Calu3 (cell line): ENCODE measurements around the gene TTC39A. TPM values are rescaled to one million over a fixed set of nuclear protein-coding genes. Genes with fewer than 3 reads are reported as not detected.
A peak's percentile ranks its signal among the peaks of the same experiment; 100 is the strongest.

Experiments used
- BruUV-seq: library from RNA; stranded (reverse); fragments of 400-500 nt; replicated peaks from 2 replicates; lab custom pipeline; 2021; lab: Mats Ljungman, UMichigan
- CTCF ChIA-PET: fragments of 300-600 bp; sonication (Branson Sonifier 250); formaldehyde crosslinking; loops from one replicate; lab custom pipeline; 2022; ENCODE audit warnings: antibody characterized with exemption; lab: Charles Lee
- DNase-seq: peaks from one replicate; pipeline ENCODE4 v3.0.0; 2022
- H3K27ac Mint-ChIP-seq: one replicate; pipeline ENCODE4 v1.8.0; 2022; ENCODE audit warnings: mixed read lengths; ENCODE audit not compliant: unreplicated experiment
- H3K27me3 Mint-ChIP-seq: one replicate; pipeline ENCODE4 v1.8.0; 2022; ENCODE audit warnings: mixed read lengths; ENCODE audit not compliant: unreplicated experiment
- H3K36me3 Mint-ChIP-seq: one replicate; pipeline ENCODE4 v1.8.0; 2022; ENCODE audit warnings: mild to moderate bottlenecking, moderate library complexity, mixed read lengths; ENCODE audit not compliant: insufficient read depth, unreplicated experiment
- H3K4me1 Mint-ChIP-seq: one replicate; pipeline ENCODE4 v1.8.0; 2022; ENCODE audit warnings: mild to moderate bottlenecking, low read depth, mixed read lengths; ENCODE audit not compliant: unreplicated experiment
- H3K4me3 Mint-ChIP-seq: one replicate; pipeline ENCODE4 v1.8.0; 2022; ENCODE audit warnings: mild to moderate bottlenecking, low read depth, moderate library complexity, mixed read lengths; ENCODE audit not compliant: unreplicated experiment
- H3K9me3 Mint-ChIP-seq: one replicate; pipeline ENCODE4 v1.8.0; 2022; ENCODE audit warnings: low read depth, mixed read lengths; ENCODE audit not compliant: unreplicated experiment
- CTCF ChIP-seq: fragments of 200-600 bp; IDR thresholded peaks from one replicate; pipeline ENCODE4 v1.8.0; 2022; ENCODE audit warnings: antibody characterized with exemption; ENCODE audit not compliant: unreplicated experiment
- intact Hi-C: fragments of 100-400 bp; cut with micrococcal nuclease; formaldehyde crosslinking; loops from one replicate; pipeline ENCODE4 v1.10.0; 2022; ENCODE audit not compliant: unreplicated experiment
- total RNA-seq: library from RNA; stranded (reverse); gene quantifications from 2 replicates; pipeline ENCODE4 v1.2.3, GENCODE V29; 2022

Gene TTC39A
- total RNA-seq, 1 experiment from 2014 or later, result 18.8 TPM

DNA sequence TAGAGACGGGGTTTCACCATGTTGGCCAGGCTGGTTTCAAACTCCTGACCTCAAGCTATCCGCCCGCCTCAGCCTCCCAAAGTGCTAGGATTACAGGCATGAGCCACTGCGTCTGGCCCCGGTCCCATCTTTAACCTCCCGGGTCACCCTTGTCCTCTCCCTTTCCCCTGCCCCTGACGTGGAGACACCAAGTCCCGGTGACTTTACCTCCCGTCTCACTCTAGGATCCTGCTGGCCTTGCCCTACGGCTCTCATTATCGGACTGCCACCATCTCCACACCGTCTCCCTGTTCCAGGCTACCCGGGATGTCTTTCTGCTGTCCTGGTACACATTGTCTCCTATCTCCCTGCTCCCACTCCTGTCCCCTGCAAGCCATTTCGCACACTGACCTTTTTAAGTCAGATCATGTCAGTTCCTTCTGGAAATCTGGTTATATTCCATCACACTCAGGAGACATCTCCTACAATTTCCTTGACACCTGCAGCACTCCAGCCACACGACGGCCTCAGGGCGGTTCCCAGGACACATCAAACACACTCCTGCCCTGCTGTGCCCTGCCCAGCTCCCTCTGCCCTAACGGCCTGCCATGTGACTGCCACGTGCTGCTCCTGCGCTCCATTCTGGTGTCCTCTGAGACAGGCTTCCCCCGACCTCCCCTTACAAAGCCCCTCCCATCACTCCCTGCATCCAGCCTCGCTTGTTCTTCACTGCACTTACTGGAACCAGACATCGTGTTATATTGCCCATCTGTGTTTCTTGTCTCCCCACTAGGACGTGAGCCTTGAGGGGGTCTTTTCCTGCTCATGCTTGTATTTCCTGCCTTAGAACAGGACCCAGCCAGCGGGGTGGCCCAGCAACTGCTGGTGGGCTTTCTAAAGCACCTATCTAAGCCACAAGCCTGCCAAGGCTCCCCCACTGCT, 32.7 kb downstream of the TTC39A start:
- no peak for DNase-seq
- CTCF ChIA-PET, result interaction anchor here (0.9 to 1.7 kb wide), 6 partner anchors 8 to 106 kb away, joined by 3 to 11 read pairs (median 4); partner anchors contain the start of gene RNF11
- no peaks in the 10 kb centered on the region for H3K27me3 Mint-ChIP-seq
- peaks cover 17% of the 10 kb centered on the region for H3K4me1 Mint-ChIP-seq
- H3K9me3 Mint-ChIP-seq, result no peaks in the 10 kb centered on the region
- H3K4me3 Mint-ChIP-seq, result peak overlapping the region; percentile 35
- intact Hi-C loops, result loop anchor here (10.0 kb wide), 1 partner anchor 103 kb away; no protein-coding TSS in a partner anchor
- no TSS peak for BruUV-seq
- H3K27ac Mint-ChIP-seq, result peak overlapping the region; percentile 22
- H3K36me3 Mint-ChIP-seq, result peaks cover 11% of the 10 kb centered on the region
- TF ChIP-seq CTCF, result no peak

GRCh38 chr1:51296383-51297357, 33.7 kb downstream of the TTC39A start:
- intact Hi-C loops, result loop anchor here (10.0 kb wide), 1 partner anchor 102 kb away; no protein-coding TSS in a partner anchor
- peak; percentile 98 for TF ChIP-seq CTCF
- H3K4me1 Mint-ChIP-seq, result peaks cover 17% of the 10 kb centered on the region
- peak; percentile 90 for DNase-seq
- H3K4me3 Mint-ChIP-seq, result peak overlapping the region; percentile 35
- BruUV-seq, result no TSS peak
- H3K27ac Mint-ChIP-seq, result peak overlapping the region; percentile 47
- no peaks in the 10 kb centered on the region for H3K27me3 Mint-ChIP-seq
- peaks cover 11% of the 10 kb centered on the region for H3K36me3 Mint-ChIP-seq
- H3K9me3 Mint-ChIP-seq, result no peaks in the 10 kb centered on the region
- CTCF ChIA-PET, result interaction anchor here (0.7 to 1.7 kb wide), 8 partner anchors 9 to 522 kb away, joined by 3 to 11 read pairs (median 3); partner anchors contain the start of gene RNF11

- BruUV-seq, result no TSS peak
- Mint-ChIP-seq H3K4me1 (peaks cover 17% of the 10 kb centered on the region), H3K4me3 (no peak overlapping the region), H3K9me3 (no peaks in the 10 kb centered on the region), H3K27ac (no peak overlapping the region), H3K36me3 (peaks cover 11% of the 10 kb centered on the region), H3K27me3 (no peaks in the 10 kb centered on the region)
- CTCF ChIA-PET, result interaction anchor here (0.6 to 1.7 kb wide), 3 partner anchors 10 to 207 kb away, joined by 4 to 11 read pairs (median 5); no protein-coding TSS in a partner anchor
- no peak for TF ChIP-seq CTCF
- DNase-seq, result no peak
- intact Hi-C loops, result loop anchor here (10.0 kb wide), 1 partner anchor 101 kb away; no protein-coding TSS in a partner anchor
Measured at GRCh38 chr1:51295926-51296325, 34.4 kb downstream of the TTC39A start.
